Measurements from ENCODE around the gene PITPNC1. TPM values are rescaled to one million over a fixed set of nuclear protein-coding genes. Genes with fewer than 3 reads are reported as not detected.
"Not testable (repeated sequence)": the region's sequence is repeated elsewhere in the genome, so short reads cannot be mapped to it uniquely, and the experiment has no call there.

PITPNC1 gene
- total RNA-seq, 1 experiment from 2014 or later = 35.5 TPM

- Histone ChIP-seq H3K4me1 (ENCODE audit: insufficient read depth, low read length, poor library complexity, severe bottlenecking) (peaks cover 10% of the 10 kb centered on the region), H3K27ac (ENCODE audit: low read depth, low read length, poor library complexity, severe bottlenecking) (no peak overlapping the region), H3K4me3 (ENCODE audit: low read depth, low read length, poor library complexity, severe bottlenecking) (no peak overlapping the region), H3K36me3 (ENCODE audit: insufficient read depth, low read length, poor library complexity, severe bottlenecking) (peaks cover 13% of the 10 kb centered on the region), H3K9me3 (ENCODE audit: low read depth, low read length, poor library complexity, severe bottlenecking) (no peaks in the 10 kb centered on the region), H3K27me3 (replicated peaks; ENCODE audit: insufficient read depth, low read depth, low read length, poor library complexity) (no peaks in the 10 kb centered on the region)
- BruUV-seq (replicated peaks) = no TSS peak
- DNase-seq (ENCODE audit: low spot score) = no peak
- intact Hi-C loops (cut with micrococcal nuclease; ENCODE audit: unreplicated experiment) = no loop called here
- ChIA-PET CTCF (no interaction called here), POLR2A (ENCODE audit: low non-redundant PET) (no interaction called here)
- TF ChIP-seq CTCF (conservative IDR thresholded peaks at IDR 0.05; ENCODE audit: low read depth, low read length) (no peak), EZH2 (IDR thresholded peaks at IDR 0.05; ENCODE audit: borderline replicate concordance, low read depth, low read length, poor library complexity, severe bottlenecking) (no peak)
Observed at GRCh38 chr17:67335245-67335835, 41.7 kb upstream of the PITPNC1 start.

GRCh38 chr17:67336859-67337258 lies 40.2 kb upstream of the PITPNC1 start:
- intact Hi-C loops (cut with micrococcal nuclease; ENCODE audit: unreplicated experiment) = no loop called here
- Histone ChIP-seq H3K4me3 (ENCODE audit: low read depth, low read length, poor library complexity, severe bottlenecking) (no peak overlapping the region), H3K27me3 (replicated peaks; ENCODE audit: insufficient read depth, low read depth, low read length, poor library complexity) (no peaks in the 10 kb centered on the region), H3K4me1 (ENCODE audit: insufficient read depth, low read length, poor library complexity, severe bottlenecking) (peaks cover 17% of the 10 kb centered on the region), H3K27ac (ENCODE audit: low read depth, low read length, poor library complexity, severe bottlenecking) (no peak overlapping the region), H3K9me3 (ENCODE audit: low read depth, low read length, poor library complexity, severe bottlenecking) (no peaks in the 10 kb centered on the region), H3K36me3 (ENCODE audit: insufficient read depth, low read length, poor library complexity, severe bottlenecking) (peaks cover 28% of the 10 kb centered on the region)
- TF ChIP-seq EZH2 (IDR thresholded peaks at IDR 0.05; ENCODE audit: borderline replicate concordance, low read depth, low read length, poor library complexity, severe bottlenecking) = no peak
- TF ChIP-seq CTCF (conservative IDR thresholded peaks at IDR 0.05; ENCODE audit: low read depth, low read length) = no peak
- POLR2A ChIA-PET (ENCODE audit: low non-redundant PET) = no interaction called here
- DNase-seq (ENCODE audit: low spot score) = no peak
- CTCF ChIA-PET = no interaction called here
- no TSS peak for BruUV-seq (replicated peaks)

- H3K27me3 ChIP-seq (replicated peaks; ENCODE audit: insufficient read depth, low read depth, low read length, poor library complexity); POLR2A ChIA-PET (ENCODE audit: low non-redundant PET); DNase-seq (ENCODE audit: low spot score); H3K9me3 ChIP-seq (ENCODE audit: low read depth, low read length, poor library complexity, severe bottlenecking); H3K4me3 ChIP-seq (ENCODE audit: low read depth, low read length, poor library complexity, severe bottlenecking); intact Hi-C loops (cut with micrococcal nuclease; ENCODE audit: unreplicated experiment); BruUV-seq (replicated peaks); CTCF ChIA-PET: not testable (repeated sequence)
- Histone ChIP-seq H3K4me1 (ENCODE audit: insufficient read depth, low read length, poor library complexity, severe bottlenecking) (peaks cover 17% of the 10 kb centered on the region), H3K36me3 (ENCODE audit: insufficient read depth, low read length, poor library complexity, severe bottlenecking) (peaks cover 43% of the 10 kb centered on the region), H3K27ac (ENCODE audit: low read depth, low read length, poor library complexity, severe bottlenecking) (peak overlapping the region; percentile 64)
Observed at GRCh38 chr17:67338353-67338752, 38.7 kb upstream of the PITPNC1 start.

- no TSS peak for BruUV-seq (replicated peaks)
- no peak overlapping the region for H3K27ac ChIP-seq (ENCODE audit: low read depth, low read length, poor library complexity, severe bottlenecking)
- ChIA-PET POLR2A (ENCODE audit: low non-redundant PET) (no interaction called here), CTCF (no interaction called here)
- H3K9me3 ChIP-seq (ENCODE audit: low read depth, low read length, poor library complexity, severe bottlenecking) = no peaks in the 10 kb centered on the region
- no peak overlapping the region for H3K4me3 ChIP-seq (ENCODE audit: low read depth, low read length, poor library complexity, severe bottlenecking)
- no peaks in the 10 kb centered on the region for H3K27me3 ChIP-seq (replicated peaks; ENCODE audit: insufficient read depth, low read depth, low read length, poor library complexity)
- intact Hi-C loops (cut with micrococcal nuclease; ENCODE audit: unreplicated experiment) = no loop called here
- no peak for DNase-seq (ENCODE audit: low spot score)
- H3K36me3 ChIP-seq (ENCODE audit: insufficient read depth, low read length, poor library complexity, severe bottlenecking) = peaks cover 81% of the 10 kb centered on the region
- peaks cover 29% of the 10 kb centered on the region for H3K4me1 ChIP-seq (ENCODE audit: insufficient read depth, low read length, poor library complexity, severe bottlenecking)
- TF ChIP-seq EZH2 (IDR thresholded peaks at IDR 0.05; ENCODE audit: borderline replicate concordance, low read depth, low read length, poor library complexity, severe bottlenecking) = no peak
- TF ChIP-seq CTCF (conservative IDR thresholded peaks at IDR 0.05; ENCODE audit: low read depth, low read length) = no peak
Observed at GRCh38 chr17:67343237-67343636, 33.8 kb upstream of the PITPNC1 start.

All from A673 (cell line).